T follicular helper cell (primary cell): Measurements from ENCODE around the gene AGBL3.
"Not testable (repeated sequence)": the region's sequence is repeated elsewhere in the genome, so short reads cannot be mapped to it uniquely, and the experiment has no call there.

Experiments used
- DNase-seq: peaks from one replicate; pipeline ENCODE4 v3.0.0-alpha.2; 2020; ENCODE audit warnings: low read depth

Gene AGBL3

DNA sequence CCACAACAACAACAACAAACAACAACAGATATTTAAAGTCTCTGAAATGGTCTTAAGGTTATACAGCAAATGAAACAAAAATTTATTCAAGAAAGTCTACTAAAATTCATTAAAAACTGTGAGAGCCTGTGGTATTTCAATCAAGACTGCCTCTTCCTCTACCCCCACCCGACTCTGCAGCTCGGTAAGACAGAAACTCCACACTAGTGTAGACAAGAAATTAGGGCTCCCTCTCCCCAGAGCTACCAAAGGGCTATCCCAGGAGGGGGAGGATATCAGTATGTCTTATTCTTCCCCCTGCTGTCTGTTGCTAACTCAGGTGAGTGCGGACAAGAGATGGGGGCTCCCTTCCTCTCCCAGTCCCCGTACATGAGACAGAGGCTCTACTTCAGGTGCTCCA lies 90.6 kb downstream of the AGBL3 start:
- no peak for DNase-seq

- DNase-seq = no peak
These were observed 91.3 kb downstream of the AGBL3 start for GRCh38 chr7:135077642-135078041.

DNA sequence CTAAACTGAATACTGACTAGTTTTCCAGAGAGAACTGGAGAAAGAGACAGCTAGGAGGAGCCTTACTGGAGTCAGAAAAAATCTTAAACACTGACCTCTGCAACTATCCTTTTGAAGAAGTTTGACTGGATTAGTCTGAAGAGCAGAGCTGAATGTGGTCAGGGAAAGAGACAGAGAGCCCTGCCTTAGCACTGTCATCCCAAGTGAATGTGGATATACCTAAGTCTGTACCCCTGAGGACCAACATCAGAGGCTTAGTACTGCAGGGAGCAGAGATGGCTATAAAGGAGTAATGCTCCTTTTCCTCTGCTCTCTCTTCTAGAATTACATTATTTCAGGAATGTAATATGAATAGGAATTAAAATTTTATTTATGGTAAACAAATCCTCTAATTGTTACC lies 91.7 kb downstream of the AGBL3 start:
- no peak for DNase-seq

DNA sequence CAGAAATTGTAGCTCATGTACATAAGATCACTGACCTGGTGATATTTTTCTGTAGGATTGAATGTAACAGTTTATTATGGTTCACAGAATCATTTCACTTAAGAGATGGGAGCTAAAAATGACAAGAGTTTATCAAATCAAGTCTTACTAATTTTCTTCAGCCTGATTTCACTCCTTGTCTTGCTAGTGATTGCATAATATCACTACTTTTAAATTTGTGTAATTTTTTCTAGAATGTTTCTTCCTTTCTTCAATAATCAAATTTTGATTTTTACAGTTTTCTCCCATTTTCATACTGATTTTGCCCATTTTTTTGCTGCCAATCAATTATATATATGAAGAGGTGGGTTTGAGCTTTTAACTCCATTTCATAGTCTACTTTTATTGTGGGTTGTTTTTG lies 92.8 kb downstream of the AGBL3 start:
- DNase-seq = no peak

GRCh38 chr7:135083005-135083404 lies 96.7 kb downstream of the AGBL3 start:
- no peak for DNase-seq

- no peak for DNase-seq
These were observed 102.3 kb downstream of the AGBL3 start for GRCh38 chr7:135088566-135088965.

DNA sequence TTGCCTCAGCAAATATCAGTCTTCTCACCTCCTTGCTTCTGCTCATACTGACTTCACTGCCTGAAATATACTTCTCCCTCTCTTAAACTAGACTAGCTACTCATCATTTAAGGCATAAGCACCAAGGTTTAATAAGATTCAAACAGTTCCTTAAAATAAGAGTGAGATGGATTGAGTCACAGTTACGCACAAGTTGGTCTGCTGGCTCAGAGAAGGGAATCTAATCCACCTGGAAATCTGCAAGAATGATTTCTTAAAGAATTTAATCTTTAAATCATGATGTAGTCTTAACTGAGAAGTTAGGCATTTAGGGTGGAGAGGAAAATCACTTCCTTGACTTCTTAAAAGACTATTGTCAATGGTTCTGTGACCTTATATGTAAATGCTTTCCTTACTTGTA lies 105.4 kb downstream of the AGBL3 start:
- no peak for DNase-seq

GRCh38 chr7:135094472-135095237 lies 108.3 kb downstream of the AGBL3 start:
- no peak for DNase-seq

DNA sequence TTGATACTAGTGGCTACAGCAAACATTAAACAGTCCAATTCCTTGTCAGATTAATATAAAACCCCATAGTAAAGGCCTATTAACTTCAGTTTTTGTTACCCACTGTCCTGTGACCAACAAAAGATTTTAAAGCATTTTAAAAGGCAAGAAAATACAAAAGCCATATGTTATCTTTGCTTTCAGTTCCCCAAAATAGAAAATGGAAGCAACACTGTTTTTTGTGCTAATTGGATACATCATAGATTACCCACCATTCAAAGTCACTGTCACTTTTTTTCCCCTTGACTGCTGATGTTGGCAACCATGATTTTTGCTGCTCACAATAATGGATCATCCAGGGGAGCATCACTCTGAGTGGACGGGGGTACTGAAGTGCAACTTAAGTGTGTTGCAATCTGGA lies 109.1 kb downstream of the AGBL3 start:
- DNase-seq = no peak

DNA sequence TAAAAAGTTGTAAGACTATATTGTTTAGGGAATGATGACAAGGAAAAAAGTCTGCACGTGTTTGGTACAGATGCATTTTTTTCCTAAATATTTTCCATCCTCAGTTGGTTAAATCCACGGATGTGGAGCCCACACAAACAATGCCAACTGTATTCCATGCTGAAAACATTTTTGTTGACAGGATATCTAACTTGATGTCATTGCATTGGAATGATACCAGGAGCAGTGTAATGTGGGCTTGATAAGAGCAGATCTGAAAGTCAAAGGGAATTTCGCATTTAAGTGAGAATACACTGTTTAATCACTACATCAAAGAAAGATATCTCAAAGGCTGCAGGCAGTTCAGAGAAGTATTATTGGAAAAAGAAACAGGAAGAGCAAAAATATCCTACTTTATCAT lies 112.1 kb downstream of the AGBL3 start:
- DNase-seq = no peak

DNA sequence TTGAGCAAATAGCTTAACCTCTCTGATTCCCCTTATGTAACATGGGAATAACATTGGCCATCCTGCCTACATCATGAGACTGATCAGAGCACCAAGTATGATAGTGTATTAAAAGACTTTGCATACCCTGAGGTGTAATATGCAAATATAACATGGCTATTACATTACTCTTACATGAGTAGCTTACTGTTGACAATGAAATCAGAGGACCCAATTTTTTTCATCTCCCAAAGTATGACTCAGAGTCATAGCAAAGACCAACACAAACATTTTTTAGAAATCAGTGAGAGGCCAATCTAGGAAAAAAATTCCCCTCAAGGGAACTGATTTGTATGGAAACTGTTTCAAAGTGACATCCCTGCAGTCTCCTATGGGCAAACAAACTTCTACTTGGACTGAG lies 114.5 kb downstream of the AGBL3 start:
- DNase-seq = no peak

GRCh38 chr7:135102372-135102771 lies 116.1 kb downstream of the AGBL3 start:
- DNase-seq = no peak

DNA sequence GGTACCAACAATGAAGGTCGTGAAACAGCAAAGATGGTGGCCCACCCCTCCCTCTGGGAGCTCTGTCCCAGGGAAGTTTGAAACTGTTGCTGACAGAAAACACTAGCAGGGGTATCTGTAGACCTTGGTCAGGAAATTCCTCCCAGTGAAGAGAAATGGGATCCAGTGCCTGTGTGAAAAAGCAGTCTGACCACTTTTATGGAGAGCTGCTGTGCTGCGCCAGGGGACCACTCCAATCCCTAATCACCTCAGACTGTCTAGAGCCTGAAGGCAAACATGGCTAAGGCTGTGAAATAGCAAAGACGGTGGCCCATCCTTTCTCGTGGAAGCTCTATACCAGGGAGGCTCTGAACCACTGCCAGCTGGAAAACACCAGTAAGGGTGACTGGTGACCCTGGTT lies 123.3 kb downstream of the AGBL3 start:
- no peak for DNase-seq

DNA sequence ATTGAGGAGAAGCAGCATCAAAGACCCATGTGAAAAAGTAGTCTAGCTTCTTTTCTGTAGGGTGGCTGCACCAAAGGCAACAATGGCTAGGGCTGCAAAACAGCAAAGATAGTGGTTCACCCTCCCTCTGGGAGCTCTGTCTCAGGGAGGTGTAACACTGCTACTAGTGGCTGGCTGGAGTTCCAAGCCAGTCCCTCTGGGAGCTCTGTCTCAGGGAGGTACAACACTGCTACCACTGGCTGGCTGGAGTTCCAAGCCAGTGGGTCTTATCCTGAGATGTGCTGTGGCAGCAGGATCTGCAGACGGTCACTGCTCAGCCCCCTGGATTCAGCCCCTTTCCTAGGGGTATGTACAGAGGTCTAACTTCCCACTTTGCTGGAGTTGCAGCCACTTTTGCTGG lies 123.7 kb downstream of the AGBL3 start:
- no peak for DNase-seq

DNA sequence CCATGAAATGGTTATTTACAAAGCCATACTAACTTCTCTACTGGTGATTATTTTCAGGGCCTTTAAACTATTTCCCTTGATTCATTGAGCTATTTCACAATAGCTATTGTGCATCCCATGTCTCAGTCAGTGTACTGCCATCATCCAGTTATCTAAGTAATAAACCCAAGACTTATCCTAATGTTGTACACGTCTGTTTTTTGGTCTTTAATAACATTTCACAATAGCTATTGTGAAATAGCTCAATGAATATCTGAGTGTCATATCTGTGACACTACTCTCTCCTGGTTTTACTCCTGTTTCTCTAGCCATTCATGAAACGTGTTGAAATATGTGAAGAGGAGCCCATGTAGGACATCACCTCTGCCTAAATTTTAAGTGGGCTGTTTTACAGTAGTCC lies 125.1 kb downstream of the AGBL3 start:
- no peak for DNase-seq

GRCh38 chr7:135114622-135115021 lies 128.3 kb downstream of the AGBL3 start:
- DNase-seq = no peak

DNA sequence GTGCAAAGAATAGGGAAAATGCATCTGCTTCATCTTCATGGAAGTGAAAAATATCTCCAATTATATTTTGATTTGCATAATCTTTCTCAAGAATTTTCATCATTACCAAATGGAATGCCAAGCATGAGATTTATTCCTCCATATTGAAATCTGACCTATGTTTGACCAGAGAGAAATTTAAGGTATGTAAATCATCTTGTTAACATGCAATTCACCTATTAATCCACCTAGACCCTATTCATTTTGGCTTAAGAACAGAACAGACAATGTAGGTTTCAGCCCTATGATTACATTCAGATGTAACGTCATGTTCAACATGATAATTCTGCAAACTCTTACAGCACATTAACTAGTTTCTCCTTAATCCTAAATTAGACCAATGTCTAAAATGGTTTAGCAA lies 130.8 kb downstream of the AGBL3 start:
- no peak for DNase-seq

- no peak for DNase-seq
These were observed 135.6 kb downstream of the AGBL3 start for GRCh38 chr7:135121868-135122267.

- DNase-seq = not testable (repeated sequence)
These were observed 138.3 kb downstream of the AGBL3 start for GRCh38 chr7:135124631-135125030.

GRCh38 chr7:135128931-135129330 lies 142.6 kb downstream of the AGBL3 start:
- no peak for DNase-seq

DNA sequence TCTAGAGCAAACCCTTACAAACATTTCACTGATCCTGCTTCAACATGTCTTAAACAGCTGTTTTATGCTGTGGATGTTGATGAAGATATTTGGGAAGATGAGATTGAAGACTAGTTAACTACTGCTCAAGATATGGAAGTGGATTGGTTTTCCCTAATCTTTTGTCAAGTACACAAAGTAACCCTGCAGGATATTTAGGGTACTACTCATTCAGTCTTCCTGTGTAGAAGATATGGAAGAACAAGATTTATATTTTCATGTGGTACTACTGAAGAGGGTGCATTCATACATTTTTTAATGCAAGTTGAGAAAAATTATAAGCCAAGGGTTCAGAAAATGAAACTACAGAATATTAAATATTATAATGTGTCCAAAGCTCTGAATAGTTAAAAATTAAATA lies 143.3 kb downstream of the AGBL3 start:
- DNase-seq = no peak

- no peak for DNase-seq
These were observed 157.8 kb downstream of the AGBL3 start for GRCh38 chr7:135143885-135144668.

- DNase-seq = no peak
These were observed 161.1 kb downstream of the AGBL3 start for GRCh38 chr7:135147341-135147898.
